CD4-positive, CD25-positive, alpha-beta regulatory T cell (primary cell): Measurements from ENCODE around the gene DTD1. TPM values are rescaled to one million over a fixed set of nuclear protein-coding genes. Genes with fewer than 3 reads are reported as not detected.
"Not testable (repeated sequence)": the region's sequence is repeated elsewhere in the genome, so short reads cannot be mapped to it uniquely, and the experiment has no call there.

Experiments
- ATAC-seq, 2 donors: fragments of 150-1000 bp; cut with Tn5 transposase; one replicate each; pipeline ENCODE4 v1.10.0; 2021; ENCODE audit warnings: low read depth in 2 of 2, moderate number of reproducible peaks in 2 of 2, moderate library complexity in 1 of 2
- DNase-seq, 3 donors: peaks; one replicate each; pipeline versions ENCODE4 v3.0.0 to v3.0.0-alpha.2; 2012 to 2022; ENCODE audit warnings: mixed read lengths in 1 of 3
- H3K27ac ChIP-seq: one replicate; pipeline ENCODE4 v1.7.0; 2013; ENCODE audit warnings: mild to moderate bottlenecking, low read length; ENCODE audit not compliant: insufficient read depth, poor library complexity, severe bottlenecking
- H3K27me3 ChIP-seq: one replicate; pipeline ENCODE4 v1.7.0; 2013; ENCODE audit warnings: low read length; ENCODE audit not compliant: control insufficient read depth, insufficient read depth
- H3K36me3 ChIP-seq: one replicate; pipeline ENCODE4 v1.7.0; 2013; ENCODE audit warnings: mild to moderate bottlenecking, low read length, moderate library complexity; ENCODE audit not compliant: control insufficient read depth, insufficient read depth
- H3K4me1 ChIP-seq: 2 replicates; pipeline ENCODE4 v1.7.0; 2013; ENCODE audit warnings: mild to moderate bottlenecking, low read length; ENCODE audit not compliant: insufficient read depth, control insufficient read depth, poor library complexity, severe bottlenecking
- H3K4me3 ChIP-seq: one replicate; pipeline ENCODE4 v1.7.0; 2013; ENCODE audit warnings: low read depth, mild to moderate bottlenecking, low read length, moderate library complexity
- H3K9me3 ChIP-seq, 2 experiments: 1 replicate in 1 of 2; 2 replicates in 1 of 2; pipeline ENCODE4 v1.7.0; 2013; ENCODE audit warnings: low read length in 2 of 2, mild to moderate bottlenecking in 1 of 2, moderate library complexity in 1 of 2; ENCODE audit not compliant: control insufficient read depth in 2 of 2
- H3K27ac Mint-ChIP-seq, 3 donors: one replicate each; pipeline ENCODE4 v1.8.0; 2020 to 2022; ENCODE audit warnings: mild to moderate bottlenecking in 3 of 3, mixed read lengths in 3 of 3, moderate library complexity in 2 of 3
- H3K27me3 Mint-ChIP-seq: one replicate; pipeline ENCODE4 v1.8.0; 2022; ENCODE audit warnings: mild to moderate bottlenecking, mixed read lengths
- H3K36me3 Mint-ChIP-seq: one replicate; pipeline ENCODE4 v1.8.0; 2020; ENCODE audit warnings: mixed read lengths
- H3K4me1 Mint-ChIP-seq, 4 donors: one replicate each; pipeline ENCODE4 v1.8.0; 2020 to 2022; ENCODE audit warnings: mixed read lengths in 4 of 4, mild to moderate bottlenecking in 1 of 4
- H3K4me3 Mint-ChIP-seq, 4 donors: one replicate each; pipeline ENCODE4 v1.8.0; 2020 to 2022; ENCODE audit warnings: mild to moderate bottlenecking in 4 of 4, mixed read lengths in 4 of 4, moderate library complexity in 3 of 4
- H3K9me3 Mint-ChIP-seq, 7 donors: one replicate each; pipeline ENCODE4 v1.8.0; 2020 to 2022; ENCODE audit warnings: mixed read lengths in 7 of 7, mild to moderate bottlenecking in 3 of 7, moderate library complexity in 2 of 7
- polyA plus RNA-seq, 4 donors: library from polyadenylated mRNA; unstranded; fragments of 300-500 nt; fragmentation: Illumina TruSeq; gene quantifications; one replicate each; pipeline ENCODE4 v1.2.3, GENCODE V29; 2021
- total RNA-seq: library from RNA; stranded (reverse); gene quantifications from one replicate; pipeline ENCODE4 v1.2.3, GENCODE V29; 2022

The DTD1 gene
- total and polyA plus RNA-seq, 5 donors from 2014 or later = 16.5 to 47.2 (median 44.4) TPM

- Mint-ChIP-seq H3K4me3 (no peak overlapping the region), H3K36me3 (peaks cover 18% of the 10 kb centered on the region)
Observed at GRCh38 chr20:18748987-18749386, 161.1 kb downstream of the DTD1 start.

DNA sequence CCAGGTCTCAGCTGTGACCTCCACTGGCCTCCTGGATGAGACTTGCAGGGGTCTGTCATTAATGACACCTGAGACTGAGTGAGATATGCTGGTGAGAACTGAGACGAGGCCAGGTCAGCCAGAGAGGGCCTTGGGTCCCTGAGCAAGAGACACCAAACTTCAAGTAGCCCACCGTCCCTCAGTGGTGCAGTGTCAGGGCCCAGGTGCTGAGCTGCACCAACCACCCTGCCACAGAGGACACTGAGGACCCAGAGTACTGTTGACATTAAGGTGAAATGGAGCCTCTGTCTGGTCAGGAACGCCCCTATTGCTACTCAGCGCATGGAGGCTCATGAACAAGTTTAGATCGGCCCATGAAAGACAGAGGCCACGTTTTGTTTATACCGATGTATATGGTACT lies 161.7 kb downstream of the DTD1 start:
- no peak overlapping the region for H3K4me3 ChIP-seq
- no peaks in the 10 kb centered on the region for H3K4me1 ChIP-seq
- H3K4me1 Mint-ChIP-seq = peaks cover 2 to 18% (median 11%) of the 10 kb centered on the region in 4 donors
- no peak for DNase-seq
- peak overlapping the region in 1 of 3 donors; percentile 64 for H3K27ac Mint-ChIP-seq
- H3K27me3 ChIP-seq = no peaks in the 10 kb centered on the region
- no peak overlapping the region for H3K4me3 Mint-ChIP-seq
- H3K36me3 ChIP-seq = peaks cover 3% of the 10 kb centered on the region
- peaks cover 19% of the 10 kb centered on the region for H3K36me3 Mint-ChIP-seq
- no peaks in the 10 kb centered on the region for H3K9me3 ChIP-seq
- H3K9me3 Mint-ChIP-seq = no peaks in the 10 kb centered on the region
- no peaks in the 10 kb centered on the region for H3K27me3 Mint-ChIP-seq
- no peak for ATAC-seq
- H3K27ac ChIP-seq = no peak overlapping the region

More at GRCh38 chr20:18748987-18749386, 161.1 kb downstream of the DTD1 start:
- H3K27ac Mint-ChIP-seq = no peak overlapping the region
- no peaks in the 10 kb centered on the region for H3K4me1 ChIP-seq
- peaks cover 3% of the 10 kb centered on the region for H3K36me3 ChIP-seq
- H3K4me1 Mint-ChIP-seq = peaks cover 2 to 16% (median 7%) of the 10 kb centered on the region in 4 donors
- H3K9me3 ChIP-seq = no peaks in the 10 kb centered on the region
- no peaks in the 10 kb centered on the region for H3K9me3 Mint-ChIP-seq
- H3K27ac ChIP-seq = no peak overlapping the region
- ATAC-seq (no peak), DNase-seq (no peak)
- H3K27me3 ChIP-seq = no peaks in the 10 kb centered on the region
- H3K27me3 Mint-ChIP-seq = no peaks in the 10 kb centered on the region
- H3K4me3 ChIP-seq = no peak overlapping the region

DNA sequence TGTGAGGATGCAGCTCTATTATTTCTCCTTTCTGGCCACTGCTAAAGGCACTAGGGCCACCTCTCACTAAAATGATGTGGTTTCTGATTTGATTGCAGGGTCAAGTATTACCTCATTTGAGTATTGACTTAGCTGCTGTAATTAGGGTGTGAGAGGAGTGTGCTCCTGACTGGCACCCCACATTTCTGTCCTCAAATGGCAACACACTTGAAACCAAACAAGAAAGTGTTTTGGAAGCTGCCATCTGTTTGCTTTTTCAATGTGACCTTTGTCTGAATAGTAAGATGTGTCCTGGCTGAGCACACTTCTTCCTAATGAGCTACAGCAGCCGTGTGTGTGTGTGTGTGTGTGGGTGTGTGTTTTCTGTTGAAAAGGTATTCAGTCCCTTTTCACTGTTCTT lies 162.9 kb downstream of the DTD1 start:
- Histone ChIP-seq H3K27ac (no peak overlapping the region), H3K36me3 (no peaks in the 10 kb centered on the region), H3K4me1 (no peaks in the 10 kb centered on the region), H3K9me3 (no peaks in the 10 kb centered on the region), H3K27me3 (no peaks in the 10 kb centered on the region), H3K4me3 (no peak overlapping the region)
- Mint-ChIP-seq H3K4me3 (no peak overlapping the region), H3K36me3 (peaks cover 13% of the 10 kb centered on the region), H3K27me3 (no peaks in the 10 kb centered on the region), H3K9me3 (no peaks in the 10 kb centered on the region), H3K4me1 (peaks cover 2 to 18% (median 11%) of the 10 kb centered on the region in 4 donors), H3K27ac (peak overlapping the region in 1 of 3 donors; percentile 64)
- DNase-seq = no peak
- no peak for ATAC-seq

DNA sequence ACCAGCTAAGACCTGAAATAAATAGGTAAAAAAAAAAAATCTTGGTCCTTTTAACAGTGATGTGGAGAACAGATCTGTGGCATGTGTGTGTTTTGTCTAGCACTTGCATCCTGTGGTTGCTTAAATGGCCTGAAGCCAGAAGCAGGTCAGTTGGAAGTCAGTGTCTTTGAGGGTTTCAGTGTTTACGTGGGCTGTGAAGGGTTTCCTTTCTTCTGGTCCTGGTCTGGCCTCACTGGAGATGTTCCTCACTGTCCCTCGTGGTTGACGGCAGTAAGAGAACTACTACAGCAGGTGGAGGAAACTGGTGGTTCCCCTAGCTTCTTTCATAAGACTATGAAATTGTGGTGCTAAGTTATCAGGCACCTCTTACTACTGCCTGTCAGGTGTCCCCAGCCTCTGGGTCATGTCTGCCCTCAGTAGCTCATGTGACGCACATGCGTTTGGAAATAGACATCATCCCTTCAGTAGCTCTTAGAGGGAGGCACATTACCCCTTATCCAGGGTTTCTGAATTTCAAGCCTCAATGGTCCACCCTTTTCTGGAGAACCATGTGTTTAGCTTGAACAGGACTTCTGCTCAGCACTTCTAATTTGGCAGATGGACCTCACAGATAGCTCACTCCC lies 166.3 kb downstream of the DTD1 start:
- peaks cover 0 to 4% (median 0%) of the 10 kb centered on the region in 7 donors for H3K9me3 Mint-ChIP-seq
- peak overlapping the region in 1 of 3 donors; percentile 33 for H3K27ac Mint-ChIP-seq
- no peak overlapping the region for H3K4me3 ChIP-seq
- peaks cover 13% of the 10 kb centered on the region for H3K36me3 Mint-ChIP-seq
- no peak overlapping the region for H3K4me3 Mint-ChIP-seq
- no peaks in the 10 kb centered on the region for H3K9me3 ChIP-seq
- H3K27me3 ChIP-seq = no peaks in the 10 kb centered on the region
- no peak overlapping the region for H3K27ac ChIP-seq
- no peaks in the 10 kb centered on the region for H3K4me1 ChIP-seq
- DNase-seq = no peak
- H3K27me3 Mint-ChIP-seq = no peaks in the 10 kb centered on the region
- peaks cover 10 to 12% (median 10%) of the 10 kb centered on the region in 4 donors for H3K4me1 Mint-ChIP-seq
- H3K36me3 ChIP-seq = no peaks in the 10 kb centered on the region
- no peak for ATAC-seq

DNA sequence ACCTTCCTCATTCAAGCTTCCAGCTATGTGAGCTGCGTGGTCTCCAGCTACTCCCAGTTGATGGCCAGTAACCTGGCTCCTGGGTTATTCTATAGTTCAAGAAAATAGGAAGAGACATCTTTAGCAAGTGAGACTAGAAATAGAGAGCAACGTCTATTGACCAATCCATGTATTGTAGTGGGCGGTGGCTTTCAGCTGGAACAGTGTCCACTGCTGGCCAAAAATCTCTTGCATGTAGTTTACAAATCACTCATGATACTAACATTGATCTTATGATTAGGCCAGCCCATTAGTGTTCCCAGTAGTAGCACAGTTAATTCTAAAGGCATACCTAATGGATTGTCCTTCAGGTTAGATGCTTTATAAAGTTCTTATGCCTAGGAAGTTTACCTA lies 166.8 kb downstream of the DTD1 start:
- no peak for DNase-seq
- Mint-ChIP-seq H3K4me3 (no peak overlapping the region), H3K36me3 (peaks cover 14% of the 10 kb centered on the region), H3K4me1 (peaks cover 8 to 12% (median 10%) of the 10 kb centered on the region in 4 donors), H3K27ac (no peak overlapping the region), H3K27me3 (no peaks in the 10 kb centered on the region), H3K9me3 (peaks cover 0 to 4% (median 0%) of the 10 kb centered on the region in 7 donors)
- Histone ChIP-seq H3K4me1 (no peaks in the 10 kb centered on the region), H3K27ac (no peak overlapping the region), H3K9me3 (no peaks in the 10 kb centered on the region), H3K27me3 (no peaks in the 10 kb centered on the region), H3K36me3 (no peaks in the 10 kb centered on the region), H3K4me3 (no peak overlapping the region)
- ATAC-seq = no peak

DNA sequence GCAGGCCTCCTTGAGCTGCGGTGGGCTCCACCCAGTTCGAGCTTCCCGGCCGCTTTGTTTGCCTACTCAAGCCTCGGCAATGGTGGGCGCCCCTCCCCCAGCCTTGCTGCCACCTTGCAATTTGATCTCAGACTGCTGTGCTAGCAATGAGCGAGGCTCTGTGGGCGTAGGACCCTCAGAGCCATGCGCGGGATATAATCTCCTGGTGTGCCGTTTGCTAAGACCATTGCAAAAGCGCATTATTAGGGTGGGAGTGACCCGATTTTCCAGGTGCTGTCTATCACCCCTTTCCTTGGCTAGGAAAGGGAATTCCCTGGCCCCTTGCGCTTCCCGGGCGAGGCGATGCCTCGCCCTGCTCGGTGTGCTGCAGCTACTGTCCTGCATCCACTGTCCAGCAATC lies 173.0 kb downstream of the DTD1 start:
- H3K27me3 ChIP-seq, DNase-seq, ATAC-seq, H3K27ac ChIP-seq, H3K4me3 ChIP-seq, H3K4me1 Mint-ChIP-seq, H3K4me1 ChIP-seq, H3K9me3 ChIP-seq, H3K9me3 Mint-ChIP-seq, H3K27me3 Mint-ChIP-seq, H3K36me3 ChIP-seq, H3K27ac Mint-ChIP-seq, H3K4me3 Mint-ChIP-seq: not testable (repeated sequence)
- H3K36me3 Mint-ChIP-seq = peaks cover 29% of the 10 kb centered on the region

DNA sequence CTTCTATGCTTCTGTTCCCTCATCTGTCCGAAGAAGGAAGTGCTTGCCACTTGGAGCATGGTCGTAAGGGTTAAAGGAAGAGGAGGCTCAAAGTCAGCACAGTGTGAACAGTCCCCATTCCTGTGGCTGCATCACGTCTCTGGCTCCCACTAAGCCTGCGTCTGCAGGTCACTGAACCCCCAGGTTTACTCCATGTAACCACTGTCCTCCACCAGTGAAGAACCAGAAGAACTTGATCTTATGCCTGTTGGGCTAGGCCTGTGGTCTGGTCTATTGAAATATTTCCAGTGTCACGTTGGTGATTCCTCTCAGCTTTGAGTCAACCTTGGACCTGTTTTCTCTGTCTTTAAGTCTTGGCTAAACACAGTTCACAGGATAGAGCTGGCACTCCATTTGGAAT lies 179.8 kb downstream of the DTD1 start:
- H3K27me3 ChIP-seq = no peaks in the 10 kb centered on the region
- DNase-seq (no peak), ATAC-seq (no peak)
- H3K4me3 ChIP-seq = no peak overlapping the region
- H3K27me3 Mint-ChIP-seq = peaks cover 3% of the 10 kb centered on the region
- H3K9me3 Mint-ChIP-seq = peaks cover 0 to 3% (median under 1%) of the 10 kb centered on the region in 7 donors
- H3K4me1 Mint-ChIP-seq = no peaks in the 10 kb centered on the region
- no peaks in the 10 kb centered on the region for H3K9me3 ChIP-seq
- no peak overlapping the region for H3K4me3 Mint-ChIP-seq
- no peak overlapping the region for H3K27ac ChIP-seq
- H3K36me3 Mint-ChIP-seq = peaks cover 18% of the 10 kb centered on the region
- peaks cover 10% of the 10 kb centered on the region for H3K36me3 ChIP-seq
- peak overlapping the region in 1 of 3 donors; percentile 45 for H3K27ac Mint-ChIP-seq
- H3K4me1 ChIP-seq = no peaks in the 10 kb centered on the region

DNA sequence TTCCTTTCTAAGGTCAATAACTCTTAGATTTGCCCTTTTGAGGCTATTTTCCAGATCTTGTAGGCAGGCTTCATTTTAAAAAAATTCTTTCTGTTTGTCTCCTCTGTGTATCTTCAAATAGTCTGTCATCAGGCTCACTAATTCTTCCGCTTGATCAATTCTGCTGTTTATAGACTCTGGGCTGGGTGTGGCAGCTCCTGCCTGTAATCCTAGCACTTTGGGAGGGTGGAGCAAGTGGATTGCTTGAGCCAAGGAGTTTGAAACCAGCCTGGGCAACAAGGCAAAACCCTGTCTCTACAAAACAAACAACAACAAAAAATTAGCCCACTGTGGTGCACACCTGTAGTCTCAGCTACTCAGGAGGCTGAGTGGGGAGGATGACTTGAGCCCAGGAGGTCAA lies 185.7 kb downstream of the DTD1 start:
- Histone ChIP-seq H3K4me3 (no peak overlapping the region), H3K4me1 (no peaks in the 10 kb centered on the region), H3K27me3 (no peaks in the 10 kb centered on the region), H3K27ac (no peak overlapping the region), H3K36me3 (no peaks in the 10 kb centered on the region), H3K9me3 (no peaks in the 10 kb centered on the region)
- H3K9me3 Mint-ChIP-seq = peaks cover 0 to 2% (median 0%) of the 10 kb centered on the region in 7 donors
- no peak for DNase-seq
- H3K27me3 Mint-ChIP-seq = peaks cover 9% of the 10 kb centered on the region
- H3K4me3 Mint-ChIP-seq = no peak overlapping the region
- H3K36me3 Mint-ChIP-seq = no peaks in the 10 kb centered on the region
- H3K27ac Mint-ChIP-seq = no peak overlapping the region
- no peak for ATAC-seq
- no peaks in the 10 kb centered on the region for H3K4me1 Mint-ChIP-seq
